Transverse colon (tissue), 4 donors: ENCODE measurements around the gene FTSJ3.

ENCODE experiments used
- POLR2AphosphoS5 ChIP-seq, 3 donors: sonication (generic); formaldehyde crosslinking; IDR thresholded peaks; one replicate each; pipeline ENCODE4 v1.6.1; 2016; ENCODE audit warnings: antibody characterized with exemption in 3 of 3
- TF ChIP-seq, protein P1 (sequence below), 5 experiments: fragments of 200-600 bp in 3 of 5; fragments of 450-650 bp in 2 of 5; sonication (generic) in 3 of 5; IDR thresholded peaks; 1 replicate in 2 of 5; 2 replicates in 3 of 5; pipeline ENCODE4 v1.5.1; 2016 to 2017; ENCODE audit warnings: antibody characterized with exemption in 5 of 5, inconsistent platforms in 3 of 5, mild to moderate bottlenecking in 2 of 5, moderate library complexity in 1 of 5

DNA sequence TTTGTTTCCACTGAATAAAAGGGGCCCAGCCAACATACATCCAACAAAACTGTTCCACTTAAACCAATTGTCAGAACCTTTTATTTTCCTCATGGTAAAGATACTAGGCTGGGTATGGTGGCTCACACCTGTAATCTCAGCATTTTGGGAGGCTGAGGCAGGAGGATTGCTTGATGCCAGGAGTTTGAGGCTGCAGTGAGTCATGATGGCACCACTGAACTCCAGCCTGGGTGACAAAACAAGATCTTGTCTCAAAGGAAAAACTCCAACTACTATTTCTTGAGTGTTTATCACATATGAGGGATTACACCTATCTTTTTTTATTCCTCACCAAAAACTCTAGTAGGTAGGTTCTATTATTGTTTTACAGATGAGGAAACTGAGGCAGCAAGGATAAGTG is 4.9 kb downstream of the FTSJ3 start:
- TF ChIP-seq, protein P1, sequence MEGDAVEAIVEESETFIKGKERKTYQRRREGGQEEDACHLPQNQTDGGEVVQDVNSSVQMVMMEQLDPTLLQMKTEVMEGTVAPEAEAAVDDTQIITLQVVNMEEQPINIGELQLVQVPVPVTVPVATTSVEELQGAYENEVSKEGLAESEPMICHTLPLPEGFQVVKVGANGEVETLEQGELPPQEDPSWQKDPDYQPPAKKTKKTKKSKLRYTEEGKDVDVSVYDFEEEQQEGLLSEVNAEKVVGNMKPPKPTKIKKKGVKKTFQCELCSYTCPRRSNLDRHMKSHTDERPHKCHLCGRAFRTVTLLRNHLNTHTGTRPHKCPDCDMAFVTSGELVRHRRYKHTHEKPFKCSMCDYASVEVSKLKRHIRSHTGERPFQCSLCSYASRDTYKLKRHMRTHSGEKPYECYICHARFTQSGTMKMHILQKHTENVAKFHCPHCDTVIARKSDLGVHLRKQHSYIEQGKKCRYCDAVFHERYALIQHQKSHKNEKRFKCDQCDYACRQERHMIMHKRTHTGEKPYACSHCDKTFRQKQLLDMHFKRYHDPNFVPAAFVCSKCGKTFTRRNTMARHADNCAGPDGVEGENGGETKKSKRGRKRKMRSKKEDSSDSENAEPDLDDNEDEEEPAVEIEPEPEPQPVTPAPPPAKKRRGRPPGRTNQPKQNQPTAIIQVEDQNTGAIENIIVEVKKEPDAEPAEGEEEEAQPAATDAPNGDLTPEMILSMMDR (IDR thresholded peaks at IDR 0.05): no peak
- no peak for TF ChIP-seq POLR2AphosphoS5 (IDR thresholded peaks at IDR 0.05)
